ENCODE data around the gene LRG1.

LRG1 gene

DNA sequence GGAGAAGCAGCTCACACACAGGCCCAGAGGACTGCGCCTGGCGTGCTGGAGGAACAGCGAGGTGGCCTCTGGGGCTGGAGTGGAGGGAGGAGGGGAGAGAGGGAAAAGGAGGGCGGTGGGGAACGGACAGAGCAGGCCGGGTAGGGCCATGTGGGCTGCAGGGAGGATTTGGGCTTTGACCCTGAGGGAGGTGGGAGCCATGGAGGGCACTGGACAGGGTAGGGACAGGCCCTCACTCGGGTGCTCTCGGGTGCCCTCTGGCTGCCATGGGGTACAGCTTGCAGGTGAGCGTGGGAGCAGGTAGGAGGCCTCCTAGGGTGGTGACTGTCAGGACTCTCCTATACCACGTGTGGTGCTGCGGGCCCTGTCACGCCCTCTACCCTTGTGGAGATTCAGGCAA, 44.4 kb downstream of the LRG1 start:
- DNase-seq (ENCODE audit: low spot score) = no peak

DNA sequence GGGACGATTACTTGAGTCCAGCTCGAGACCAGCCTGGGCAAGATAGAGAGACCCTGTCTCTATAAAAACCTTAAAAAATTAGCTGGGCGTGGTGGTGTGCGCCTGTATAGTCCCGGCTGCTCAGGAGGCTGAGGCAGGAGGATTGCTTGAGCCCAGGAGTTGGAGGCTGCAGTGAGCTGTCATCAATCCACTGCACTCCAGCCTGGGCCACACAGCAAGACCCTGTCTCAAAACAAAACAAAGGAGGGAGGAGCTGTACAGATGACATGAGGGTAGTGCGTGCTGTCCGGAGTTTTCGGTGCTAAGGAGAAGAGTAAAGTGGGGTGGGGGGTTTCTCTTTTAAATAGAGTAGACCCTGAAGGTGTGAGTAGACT, 45.2 kb downstream of the LRG1 start:
- no peak for DNase-seq (ENCODE audit: low spot score)

DNA sequence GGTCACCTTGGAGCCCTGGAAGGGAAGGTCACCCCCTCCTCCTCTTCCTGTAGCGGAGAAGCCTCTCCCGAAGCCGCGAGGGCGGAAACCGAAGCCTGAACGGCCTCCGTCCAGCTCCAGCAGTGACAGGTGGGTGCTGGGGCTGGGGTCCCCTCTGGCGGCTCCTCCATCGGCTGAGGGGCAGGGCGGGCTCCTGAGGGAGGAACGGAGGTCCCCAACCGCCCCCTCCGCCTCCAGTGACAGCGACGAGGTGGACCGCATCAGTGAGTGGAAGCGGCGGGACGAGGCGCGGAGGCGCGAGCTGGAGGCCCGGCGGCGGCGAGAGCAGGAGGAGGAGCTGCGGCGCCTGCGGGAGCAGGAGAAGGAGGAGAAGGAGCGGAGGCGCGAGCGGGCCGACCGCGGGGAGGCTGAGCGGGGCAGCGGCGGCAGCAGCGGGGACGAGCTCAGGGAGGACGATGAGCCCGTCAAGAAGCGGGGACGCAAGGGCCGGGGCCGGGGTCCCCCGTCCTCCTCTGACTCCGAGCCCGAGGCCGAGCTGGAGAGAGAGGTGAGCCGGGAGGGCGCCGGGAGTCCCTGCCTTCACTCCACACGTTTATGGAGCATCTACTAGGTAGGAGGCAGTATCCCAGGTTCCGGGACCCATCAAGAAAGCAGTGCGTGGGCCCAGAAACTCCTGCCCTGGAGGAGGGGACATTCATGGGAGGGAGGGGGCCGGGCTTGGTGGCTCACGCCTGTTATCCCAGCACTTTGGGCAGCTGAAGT, 45.7 kb downstream of the LRG1 start:
- no peak for DNase-seq (ENCODE audit: low spot score)

DNA sequence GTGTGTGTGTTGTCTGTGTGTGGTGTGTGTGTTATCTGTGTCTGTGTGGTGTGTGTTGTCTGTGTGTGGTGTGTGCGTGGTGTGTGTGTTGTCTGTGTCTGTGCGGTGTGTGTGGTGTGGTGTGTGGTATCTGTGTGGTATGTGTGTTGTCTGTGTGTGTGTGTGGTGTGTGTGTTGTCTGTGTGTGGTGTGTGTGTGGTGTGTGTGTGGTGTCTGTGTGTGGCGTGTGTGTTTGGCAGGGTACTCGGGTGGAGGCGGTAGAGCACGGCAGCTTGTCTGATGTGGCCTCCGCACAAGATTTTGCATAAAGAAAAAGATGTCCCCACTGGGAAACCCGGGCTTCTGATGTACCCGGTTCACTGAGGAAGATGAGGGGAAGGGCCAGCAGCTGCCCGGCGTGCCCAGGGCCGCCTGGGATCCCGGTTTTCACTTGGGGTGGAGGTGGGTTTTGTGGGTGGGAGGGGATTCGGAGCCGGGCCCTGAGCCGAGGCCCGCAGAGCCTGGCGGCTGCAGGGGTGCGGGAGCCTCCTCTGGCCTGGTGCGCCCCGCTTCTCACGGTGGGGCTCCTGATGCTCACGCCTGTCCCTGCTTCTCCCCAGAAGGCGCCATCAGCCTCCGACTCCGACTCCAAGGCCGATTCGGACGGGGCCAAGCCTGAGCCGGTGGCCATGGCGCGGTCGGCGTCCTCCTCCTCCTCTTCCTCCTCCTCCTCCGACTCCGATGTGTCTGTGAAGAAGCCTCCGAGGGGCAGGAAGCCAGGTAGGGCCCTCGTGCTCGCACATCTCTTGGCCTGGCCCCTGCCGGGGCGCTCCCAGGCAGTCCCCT, 46.5 kb downstream of the LRG1 start:
- DNase-seq (ENCODE audit: low spot score) = no peak

DNA sequence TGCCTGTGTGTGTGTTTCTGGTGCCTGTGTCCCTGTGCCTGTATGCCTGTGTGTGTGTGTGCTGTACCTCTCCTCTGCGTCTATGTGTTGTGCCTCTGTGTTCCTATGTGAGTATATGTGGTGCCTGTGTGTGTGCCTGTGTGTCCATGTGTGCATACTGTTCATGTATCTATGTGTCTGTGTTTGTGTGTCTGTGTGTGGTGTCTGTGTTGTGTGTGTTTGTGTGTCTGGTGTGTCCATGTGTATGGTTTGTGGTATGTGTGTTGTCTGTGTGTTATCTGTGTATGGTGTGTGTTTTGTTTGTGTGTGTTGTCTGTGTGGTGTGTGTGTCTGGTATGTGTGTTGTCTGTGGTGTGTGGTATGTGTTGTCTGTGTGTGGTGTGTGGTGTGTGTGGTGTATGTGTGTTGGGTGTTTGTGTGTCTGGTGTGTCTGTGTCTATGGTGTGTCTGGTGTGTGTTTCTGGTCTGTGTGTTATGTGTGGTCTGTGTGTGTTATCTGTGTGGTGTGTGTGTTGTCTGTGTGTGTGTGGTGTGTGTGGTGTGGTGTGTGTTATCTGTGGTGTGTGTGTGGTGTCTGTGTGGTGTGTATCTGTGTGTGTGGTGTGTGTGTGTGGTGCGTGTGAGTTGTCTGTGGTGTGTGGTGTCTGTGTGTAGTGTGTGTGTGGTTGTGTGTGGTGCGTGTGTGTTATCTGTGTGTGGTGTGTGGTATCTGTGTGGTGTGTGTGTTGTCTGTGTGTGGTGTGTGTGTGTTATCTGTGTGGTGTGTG, 47.3 kb downstream of the LRG1 start:
- no peak for DNase-seq (ENCODE audit: low spot score)

DNA sequence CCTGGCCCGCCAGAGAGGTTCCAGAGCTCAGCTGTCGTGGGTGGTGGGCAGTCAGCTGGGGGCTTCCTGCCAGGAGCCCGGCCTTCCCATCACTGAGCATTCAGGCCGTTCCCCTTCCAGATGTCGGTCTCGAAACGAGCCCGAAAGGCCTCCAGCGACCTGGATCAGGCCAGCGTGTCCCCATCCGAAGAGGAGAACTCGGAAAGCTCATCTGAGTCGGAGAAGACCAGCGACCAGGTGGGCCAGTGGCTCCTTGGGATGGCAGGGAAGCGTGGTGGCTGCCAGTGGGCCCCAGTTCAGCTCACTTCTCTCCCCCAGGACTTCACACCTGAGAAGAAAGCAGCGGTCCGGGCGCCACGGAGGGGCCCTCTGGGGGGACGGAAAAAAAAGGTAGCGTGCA, 48.4 kb downstream of the LRG1 start:
- DNase-seq (ENCODE audit: low spot score) = no peak

DNA sequence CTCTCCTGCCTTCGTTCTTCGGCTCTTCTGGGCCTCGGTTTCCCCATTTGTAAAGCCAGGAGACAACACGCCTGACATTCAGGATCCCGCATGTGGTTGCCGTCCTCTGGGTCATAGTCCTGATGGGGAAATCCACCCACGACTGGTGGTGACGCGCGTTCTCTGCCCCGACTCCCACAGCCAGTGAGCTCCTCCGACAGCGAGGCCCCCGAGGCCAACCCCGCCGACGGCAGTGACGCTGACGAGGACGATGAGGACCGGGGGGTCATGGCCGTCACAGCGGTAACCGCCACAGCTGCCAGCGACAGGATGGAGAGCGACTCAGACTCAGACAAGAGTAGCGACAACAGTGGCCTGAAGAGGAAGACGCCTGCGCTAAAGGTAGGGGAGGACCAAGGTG, 51.3 kb downstream of the LRG1 start:
- no peak for DNase-seq (ENCODE audit: low spot score)

DNA sequence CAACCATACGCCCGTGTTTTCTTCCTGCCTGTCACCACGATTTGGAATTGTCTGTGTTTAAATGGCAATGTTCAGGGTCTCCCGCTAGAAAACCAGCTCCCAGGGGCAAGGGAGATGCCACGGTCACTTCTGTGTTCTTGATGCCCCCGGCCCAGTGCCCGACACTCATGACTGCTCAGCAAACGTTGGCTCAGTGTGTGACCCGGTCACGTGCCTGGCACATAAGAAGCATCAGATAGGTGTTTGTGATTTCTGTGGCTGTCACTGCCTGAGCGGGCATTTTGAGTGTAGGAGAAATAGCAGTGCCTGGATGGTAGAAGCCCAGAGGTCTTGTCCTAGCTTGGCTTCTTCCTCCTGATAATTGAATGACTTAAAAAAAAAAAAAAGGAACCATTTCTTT, 52.3 kb downstream of the LRG1 start:
- DNase-seq (ENCODE audit: low spot score) = no peak
